ENCODE results near the gene CCDC192.
"Not testable (repeated sequence)": the region's sequence is repeated elsewhere in the genome, so short reads cannot be mapped to it uniquely, and the experiment has no call there.

CCDC192 gene

GRCh38 chr5:127813633-127814587 lies 110.7 kb downstream of the CCDC192 start:
- DNase-seq: no peak

DNA sequence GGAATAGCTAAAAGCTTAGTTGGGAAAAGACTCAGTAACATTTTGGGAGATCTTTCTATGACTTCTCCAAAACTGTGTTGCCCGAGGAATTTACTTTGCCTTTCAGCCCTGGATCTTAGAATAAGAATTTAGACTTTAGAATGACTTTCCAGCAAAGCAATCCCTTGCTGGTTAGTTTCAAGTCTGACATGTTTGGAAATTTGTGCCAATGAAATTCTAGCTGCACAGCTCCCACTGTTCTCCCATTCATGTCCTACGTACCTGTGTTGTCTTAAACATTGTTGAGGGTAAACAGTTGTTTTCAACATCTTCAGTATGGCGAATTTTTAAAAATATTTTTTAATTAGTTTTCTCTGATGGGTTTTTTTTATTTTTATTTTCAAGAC lies 111.4 kb downstream of the CCDC192 start:
- DNase-seq: no peak

DNA sequence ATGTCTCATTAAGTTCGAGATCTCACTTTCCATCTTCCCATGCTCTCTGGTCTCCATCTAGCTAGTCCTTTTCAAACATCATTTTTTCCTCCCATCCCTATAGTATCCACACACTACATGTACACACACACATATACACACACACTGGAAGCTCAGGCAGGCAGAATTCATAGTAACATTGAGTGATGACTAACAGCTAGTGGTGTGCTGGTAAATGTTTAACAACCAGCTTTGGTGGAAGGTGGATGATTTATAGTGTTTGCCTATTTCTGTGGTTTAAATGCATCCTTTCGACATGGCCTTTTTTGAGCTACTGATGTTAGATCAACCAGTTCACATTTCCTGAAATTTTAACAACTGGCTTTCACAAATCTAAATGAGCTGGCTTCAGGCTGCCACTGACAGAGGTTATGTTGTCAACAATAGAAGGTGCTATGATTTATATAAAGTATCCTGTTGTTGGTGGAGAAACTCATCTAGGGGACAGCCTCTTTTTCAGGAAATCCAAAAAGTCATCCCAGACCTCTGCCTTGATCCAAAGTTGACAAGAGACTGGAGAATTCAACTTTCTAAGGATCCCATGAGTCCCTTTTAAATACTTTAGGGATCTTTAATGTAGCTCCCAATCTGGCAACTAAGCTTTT lies 117.8 kb downstream of the CCDC192 start:
- no peak for DNase-seq

DNA sequence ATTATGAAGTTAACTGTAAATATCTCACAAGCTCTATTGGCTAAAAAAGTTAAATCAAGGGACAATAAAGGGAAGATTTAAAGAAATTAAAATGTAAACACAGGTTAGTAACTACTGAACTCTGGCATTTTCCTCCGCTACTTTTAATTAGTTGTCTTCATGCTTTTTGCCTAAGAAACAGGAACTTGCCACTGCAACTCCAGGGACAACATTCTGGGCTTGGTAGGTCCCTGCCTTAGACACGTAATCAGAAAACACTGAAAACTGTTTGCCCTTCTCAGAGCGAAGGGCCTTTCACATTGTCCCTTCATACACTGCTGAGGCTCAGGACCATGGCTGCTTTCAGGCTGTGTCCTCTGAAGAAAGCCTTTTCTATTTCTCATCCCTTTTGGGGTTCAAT lies 118.7 kb downstream of the CCDC192 start:
- no peak for DNase-seq

- DNase-seq: no peak
Measured at GRCh38 chr5:127824126-127824525, 120.9 kb downstream of the CCDC192 start.

DNA sequence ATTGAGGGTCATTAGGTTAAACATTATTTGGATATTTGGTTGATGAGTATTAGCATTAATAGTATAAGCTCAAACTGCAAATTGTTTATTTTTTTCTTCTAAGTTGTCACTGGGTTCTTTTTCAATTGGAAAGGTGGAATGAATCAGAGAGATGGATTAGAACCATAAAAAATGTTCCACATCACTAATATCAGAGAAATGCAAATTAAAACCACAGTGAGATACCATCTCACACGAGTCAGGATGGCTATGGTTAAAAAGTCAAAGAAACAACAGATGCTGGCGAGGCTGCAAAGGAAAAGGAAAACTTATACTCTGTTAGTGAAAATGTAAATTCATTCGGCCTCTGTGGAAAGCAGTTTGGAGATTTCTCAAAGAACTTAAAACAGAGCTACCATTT lies 122.8 kb downstream of the CCDC192 start:
- DNase-seq: no peak

DNA sequence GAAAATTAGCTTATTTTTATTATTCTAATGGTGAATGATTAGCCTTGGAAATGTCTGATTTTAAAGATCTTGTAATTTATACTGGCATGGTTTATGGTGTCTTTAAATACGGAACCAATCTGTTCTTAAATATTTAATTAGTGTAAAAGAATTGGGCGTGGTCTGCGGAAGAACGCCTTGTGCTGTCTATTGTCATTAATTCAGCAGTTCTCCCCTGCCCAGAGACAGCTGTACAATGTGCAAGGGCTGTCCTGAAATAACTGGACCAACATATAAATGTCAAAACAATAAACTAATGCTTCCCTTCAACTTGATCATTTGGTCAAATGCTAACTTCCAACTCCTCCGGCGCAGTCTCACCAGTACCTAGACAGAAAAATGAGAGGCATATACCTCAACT lies 124.3 kb downstream of the CCDC192 start:
- no peak for DNase-seq

- DNase-seq: no peak
Measured at GRCh38 chr5:127830157-127830556, 127.0 kb downstream of the CCDC192 start.

DNA sequence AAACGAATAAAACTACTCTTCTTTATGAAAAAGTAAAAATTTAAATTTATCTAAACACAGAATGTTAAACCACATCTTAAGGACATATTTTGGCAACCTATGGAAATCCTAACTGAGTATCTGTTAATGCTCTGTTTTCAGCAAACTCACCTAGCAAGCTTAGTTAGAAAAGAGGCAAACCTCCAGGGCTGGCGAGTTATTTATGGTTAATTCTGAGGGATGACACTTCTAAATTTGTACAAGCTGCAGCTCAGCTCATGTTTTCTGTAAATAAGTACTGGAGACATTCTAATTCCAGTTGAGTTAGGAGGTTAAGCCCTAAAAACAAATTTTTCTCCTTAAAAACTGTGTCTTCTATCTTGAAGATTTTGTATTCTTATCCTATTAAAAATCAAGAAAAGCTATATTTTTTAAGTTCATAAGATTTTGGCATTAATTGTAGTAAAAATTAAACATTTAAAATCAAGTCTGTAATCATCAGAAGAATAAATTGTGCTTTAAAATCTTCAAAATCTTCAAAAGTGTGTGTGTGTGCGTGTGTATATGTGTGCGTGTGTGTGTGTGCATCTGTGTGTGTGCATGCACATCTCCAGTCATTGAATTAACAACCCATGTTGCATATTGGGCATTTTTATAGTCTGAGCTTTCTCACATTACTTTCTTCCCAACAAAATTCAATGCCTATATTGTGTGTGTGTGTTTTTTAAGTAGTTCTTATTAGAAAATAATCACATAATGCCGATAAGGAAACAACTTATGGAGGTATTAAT lies 127.8 kb downstream of the CCDC192 start:
- no peak for DNase-seq

DNA sequence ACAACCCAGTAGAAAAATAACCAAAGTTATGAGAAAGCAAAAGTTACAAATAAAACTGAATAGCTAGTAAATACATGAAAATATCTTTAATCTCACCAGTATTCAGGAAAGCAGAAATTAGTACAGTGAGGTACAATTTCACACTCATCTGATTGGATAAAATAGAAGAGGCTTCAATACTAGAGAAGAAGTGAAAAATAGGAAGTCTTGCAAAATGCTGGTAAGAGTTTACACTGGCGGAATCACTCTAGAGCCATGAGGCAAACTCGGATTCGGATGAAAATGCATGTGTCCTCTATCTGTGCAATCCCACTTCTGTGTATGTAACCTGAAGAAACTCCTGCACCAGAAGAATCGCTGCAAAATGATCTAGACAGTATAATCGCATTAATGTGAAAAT lies 128.9 kb downstream of the CCDC192 start:
- DNase-seq: no peak

DNA sequence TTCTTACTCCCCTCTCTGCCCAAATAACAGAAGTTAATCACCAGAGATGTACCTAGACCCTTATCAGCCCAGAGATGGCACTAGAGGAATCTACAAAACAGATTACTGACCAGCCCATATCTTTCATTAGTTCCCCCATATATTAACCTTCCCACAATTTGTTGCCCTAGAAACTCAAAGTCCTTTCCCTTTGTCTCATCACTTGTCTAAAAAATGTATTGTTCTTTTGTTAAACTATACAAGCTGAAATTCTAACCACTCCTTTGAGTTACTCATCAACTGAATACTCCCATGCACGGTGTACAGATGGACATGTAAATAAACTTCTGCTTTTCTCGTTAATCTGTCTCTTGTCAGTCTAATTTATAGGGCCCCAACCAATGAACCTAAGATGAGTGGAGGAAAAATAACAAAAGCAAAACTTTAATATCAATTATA lies 130.9 kb downstream of the CCDC192 start:
- DNase-seq: no peak

GRCh38 chr5:127834554-127834953 lies 131.4 kb downstream of the CCDC192 start:
- DNase-seq: no peak

GRCh38 chr5:127838661-127839060 lies 135.5 kb downstream of the CCDC192 start:
- no peak for DNase-seq

DNA sequence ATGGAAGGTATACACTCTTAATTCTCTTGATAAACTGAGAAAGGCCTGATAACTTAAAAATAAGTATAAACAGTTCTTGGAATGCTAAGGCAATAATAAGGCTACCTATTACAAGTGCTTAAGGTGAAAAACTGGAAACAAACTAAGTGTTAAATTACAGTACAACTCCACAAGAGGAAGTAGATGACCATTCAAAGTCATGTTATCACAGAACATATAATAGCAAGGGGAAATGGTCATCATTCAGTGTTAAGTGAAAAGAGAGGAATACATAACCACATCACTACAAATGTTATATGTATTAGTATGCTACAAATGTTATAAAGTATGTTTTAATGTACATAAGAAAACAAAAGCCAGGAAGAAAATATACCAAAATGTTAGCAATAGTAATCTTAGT lies 135.9 kb downstream of the CCDC192 start:
- DNase-seq: no peak

- DNase-seq: no peak
Measured at GRCh38 chr5:127839496-127840197, 136.5 kb downstream of the CCDC192 start.

DNA sequence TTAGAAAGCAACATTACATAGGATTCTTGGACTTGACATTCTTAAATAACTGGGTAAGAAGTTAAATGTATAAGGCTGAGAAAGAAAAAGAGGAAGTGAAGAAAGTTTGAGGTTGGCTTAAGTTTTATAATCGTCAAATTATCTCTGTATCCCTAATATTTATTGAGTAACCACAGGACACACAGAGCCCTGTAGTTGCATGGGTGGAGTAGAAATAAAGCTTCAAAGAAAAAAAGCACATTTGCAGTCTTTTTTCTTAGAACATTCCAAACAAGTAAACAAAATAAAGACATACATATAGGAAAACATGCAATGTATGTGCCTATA lies 137.0 kb downstream of the CCDC192 start:
- DNase-seq: no peak

- DNase-seq: no peak
Measured at GRCh38 chr5:127840809-127841208, 137.6 kb downstream of the CCDC192 start.

GRCh38 chr5:127844581-127845021 lies 141.4 kb downstream of the CCDC192 start:
- no peak for DNase-seq

GRCh38 chr5:127846884-127847283 lies 143.7 kb downstream of the CCDC192 start:
- no peak for DNase-seq

- not testable (repeated sequence) for DNase-seq
Measured at GRCh38 chr5:127847641-127848040, 144.4 kb downstream of the CCDC192 start.

GRCh38 chr5:127848098-127848497 lies 144.9 kb downstream of the CCDC192 start:
- DNase-seq: no peak

- DNase-seq: no peak
Measured at GRCh38 chr5:127849408-127849807, 146.2 kb downstream of the CCDC192 start.

DNA sequence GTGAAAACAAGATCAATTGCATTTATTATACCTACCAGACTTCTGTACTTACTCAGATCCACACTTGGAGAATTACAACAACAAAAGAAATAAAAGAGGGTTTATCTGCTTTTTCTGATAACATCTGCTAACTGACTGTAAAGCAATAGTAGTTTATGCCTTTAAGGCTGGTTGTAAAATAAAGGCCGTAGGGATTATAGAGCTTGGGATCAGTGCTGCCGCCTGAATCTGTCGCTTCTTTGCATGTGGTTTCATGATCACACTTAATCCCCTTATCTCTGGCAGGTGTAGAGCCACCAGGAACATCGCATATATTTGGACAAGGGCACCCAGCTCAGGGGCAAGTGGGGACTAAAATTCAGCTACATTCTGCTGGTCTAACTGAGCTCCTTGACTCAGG lies 146.7 kb downstream of the CCDC192 start:
- DNase-seq: no peak
